Mammary epithelial cell (primary cell): ENCODE results near the gene NMBR.

Experiments
- EZH2 ChIP-seq: IDR thresholded peaks from 2 replicates; pipeline ENCODE4 v1.6.1; 2012; ENCODE audit warnings: low read length, inconsistent platforms, borderline replicate concordance
- TF ChIP-seq, protein P1 (sequence below), 2 donors: IDR thresholded peaks in 1 of 2; conservative IDR thresholded peaks in 1 of 2; 2 replicates each; pipeline ENCODE4 v1.5.1; 2011 to 2012; ENCODE audit warnings: inconsistent platforms in 2 of 2, low read length in 2 of 2, mild to moderate bottlenecking in 2 of 2, control low read depth in 1 of 2, low read depth in 1 of 2; ENCODE audit not compliant: insufficient read depth in 1 of 2; ENCODE audit errors: extremely low read depth in 1 of 2

DNA sequence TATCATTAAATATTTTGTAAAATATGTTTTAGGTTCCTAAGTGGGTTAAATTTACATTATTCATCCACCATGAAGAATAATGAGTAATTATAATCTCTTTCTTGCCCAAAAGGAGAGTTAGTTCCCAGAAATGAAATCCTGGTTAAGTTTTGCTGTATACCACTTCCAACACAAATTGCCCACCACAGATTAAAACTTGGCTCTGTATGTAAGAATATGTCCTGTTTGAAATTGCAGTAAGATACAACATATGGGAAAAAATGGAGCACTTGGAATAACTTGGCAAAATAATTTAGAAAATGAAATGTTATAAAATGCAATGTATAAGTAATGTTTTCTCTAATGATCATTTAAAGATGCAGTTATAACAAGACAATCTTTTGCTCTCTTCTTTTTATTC is 78.5 kb downstream of the NMBR start:
- TF ChIP-seq, protein P1, sequence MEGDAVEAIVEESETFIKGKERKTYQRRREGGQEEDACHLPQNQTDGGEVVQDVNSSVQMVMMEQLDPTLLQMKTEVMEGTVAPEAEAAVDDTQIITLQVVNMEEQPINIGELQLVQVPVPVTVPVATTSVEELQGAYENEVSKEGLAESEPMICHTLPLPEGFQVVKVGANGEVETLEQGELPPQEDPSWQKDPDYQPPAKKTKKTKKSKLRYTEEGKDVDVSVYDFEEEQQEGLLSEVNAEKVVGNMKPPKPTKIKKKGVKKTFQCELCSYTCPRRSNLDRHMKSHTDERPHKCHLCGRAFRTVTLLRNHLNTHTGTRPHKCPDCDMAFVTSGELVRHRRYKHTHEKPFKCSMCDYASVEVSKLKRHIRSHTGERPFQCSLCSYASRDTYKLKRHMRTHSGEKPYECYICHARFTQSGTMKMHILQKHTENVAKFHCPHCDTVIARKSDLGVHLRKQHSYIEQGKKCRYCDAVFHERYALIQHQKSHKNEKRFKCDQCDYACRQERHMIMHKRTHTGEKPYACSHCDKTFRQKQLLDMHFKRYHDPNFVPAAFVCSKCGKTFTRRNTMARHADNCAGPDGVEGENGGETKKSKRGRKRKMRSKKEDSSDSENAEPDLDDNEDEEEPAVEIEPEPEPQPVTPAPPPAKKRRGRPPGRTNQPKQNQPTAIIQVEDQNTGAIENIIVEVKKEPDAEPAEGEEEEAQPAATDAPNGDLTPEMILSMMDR (conservative IDR thresholded peaks at IDR 0.05 in 1 of 2, IDR thresholded peaks at IDR 0.05 in 1 of 2; ENCODE audit: extremely low read depth in 1 of 2, insufficient read depth in 1 of 2, low read depth in 1 of 2, low read length in 2 of 2): no peak
- no peak for TF ChIP-seq EZH2
